H1 (cell line): ENCODE results near the gene PDE6D. TPM values are rescaled to one million over a fixed set of nuclear protein-coding genes. Genes with fewer than 3 reads are reported as not detected.

Experiments used
- CTCF ChIA-PET: fragments of 300-600 bp; sonication (Branson Sonifier 250); formaldehyde crosslinking; loops from one replicate; lab custom pipeline; 2021; ENCODE audit not compliant: partially characterized antibody; lab: Charles Lee
- POLR2A ChIA-PET: fragments of 300-600 bp; sonication (Branson Sonifier 250); formaldehyde crosslinking; loops from one replicate; lab custom pipeline; 2021; ENCODE audit warnings: inconsistent platforms; ENCODE audit not compliant: partially characterized antibody; lab: Charles Lee
- DNase-seq, 2 experiments: peaks; one replicate each; pipeline versions ENCODE4 v3.0.0 to v3.0.0-alpha.2; 2010 to 2022; ENCODE audit warnings: low spot score in 2 of 2, low read depth in 1 of 2, mixed read lengths in 1 of 2
- FAIRE-seq: peaks from 2 replicates; lab custom pipeline; 2011; peaks lifted over from hg19 to GRCh38; lab: Jason Lieb, UNC
- H2AFZ ChIP-seq: 2 replicates; pipeline ENCODE4 v1.8.1; 2012; ENCODE audit warnings: low read length, inconsistent platforms
- H2AK5ac ChIP-seq: 2 replicates; pipeline ENCODE4 v1.6.1; 2013; ENCODE audit warnings: low read depth, low read length
- H2BK120ac ChIP-seq: replicated peaks from 2 replicates; pipeline ENCODE3; 2013; ENCODE audit warnings: low read depth, low read length, inconsistent platforms
- H2BK12ac ChIP-seq: 2 replicates; pipeline ENCODE4 v1.6.1; 2013; ENCODE audit warnings: low read depth, low read length
- H2BK15ac ChIP-seq: 2 replicates; pipeline ENCODE4 v1.6.1; 2013; ENCODE audit warnings: low read length
- H2BK20ac ChIP-seq: 2 replicates; pipeline ENCODE4 v1.6.1; 2013; ENCODE audit warnings: low read length
- H2BK5ac ChIP-seq: 2 replicates; pipeline ENCODE4 v1.6.1; 2013; ENCODE audit warnings: low read depth, low read length
- H3K14ac ChIP-seq: 2 replicates; pipeline ENCODE4 v1.6.1; 2013; ENCODE audit warnings: inconsistent platforms; ENCODE audit not compliant: insufficient read length
- H3K18ac ChIP-seq: 2 replicates; pipeline ENCODE4 v1.6.1; 2013; ENCODE audit warnings: low read length; ENCODE audit errors: extremely low read depth
- H3K23ac ChIP-seq: 2 replicates; pipeline ENCODE4 v1.6.1; 2013; ENCODE audit warnings: inconsistent platforms; ENCODE audit not compliant: insufficient read length
- H3K23me2 ChIP-seq: 2 replicates; pipeline ENCODE4 v1.6.1; 2013; ENCODE audit warnings: low read depth, low read length
- H3K27ac ChIP-seq: 2 replicates; pipeline ENCODE4 v1.6.1; 2011; ENCODE audit warnings: low read depth, low read length, inconsistent platforms
- H3K27me3 ChIP-seq, 4 experiments: replicated peaks in 1 of 4; 1 replicate in 1 of 4; 2 replicates in 3 of 4; pipeline versions ENCODE4 v1.6.1 to v1.8.1; 2011 to 2013; ENCODE audit warnings: low read length in 3 of 4, mild to moderate bottlenecking in 3 of 4, inconsistent platforms in 2 of 4, mixed read lengths in 2 of 4, moderate library complexity in 1 of 4; ENCODE audit not compliant: control insufficient read depth in 3 of 4, insufficient read depth in 3 of 4; ENCODE audit errors: extremely low read depth in 1 of 4
- H3K36me3 ChIP-seq, 4 experiments: 2 replicates each; pipeline versions ENCODE4 v1.6.1 to v1.8.1; 2011 to 2013; ENCODE audit warnings: mild to moderate bottlenecking in 4 of 4, low read length in 3 of 4, moderate library complexity in 2 of 4, control low read depth in 1 of 4, inconsistent platforms in 1 of 4; ENCODE audit not compliant: insufficient read depth in 4 of 4, control insufficient read depth in 2 of 4
- H3K4ac ChIP-seq: replicated peaks from 2 replicates; pipeline ENCODE3; 2013; ENCODE audit warnings: low read length, low read depth, mixed read lengths, inconsistent platforms; ENCODE audit not compliant: insufficient read length
- H3K4me1 ChIP-seq, 4 experiments: replicated peaks in 1 of 4; 1 replicate in 1 of 4; 2 replicates in 3 of 4; pipeline versions ENCODE4 v1.6.1 to v1.8.1; 2011 to 2013; ENCODE audit warnings: low read length in 3 of 4, inconsistent platforms in 2 of 4, mixed read lengths in 1 of 4; ENCODE audit not compliant: insufficient read depth in 4 of 4, control insufficient read depth in 3 of 4
- H3K4me2 ChIP-seq, 2 experiments: 2 replicates each; pipeline versions ENCODE4 v1.6.1 to v1.8.1; 2011 to 2013; ENCODE audit warnings: low read depth in 2 of 2, low read length in 2 of 2, control low read depth in 1 of 2, inconsistent platforms in 1 of 2, mild to moderate bottlenecking in 1 of 2; ENCODE audit not compliant: insufficient read depth in 1 of 2
- H3K4me3 ChIP-seq, 4 experiments: fragments of 200-600, 300-600 bp in 1 of 4; sonication (generic), shearing (Covaris generic), sonication (Bioruptor Twin) in 1 of 4; 2 replicates each; pipeline versions ENCODE4 v1.5.1 to v1.8.1; 2011 to 2016; ENCODE audit warnings: low read length in 4 of 4, low read depth in 3 of 4, control low read depth in 2 of 4, inconsistent platforms in 2 of 4, mild to moderate bottlenecking in 2 of 4, mixed read lengths in 1 of 4, moderate library complexity in 1 of 4; ENCODE audit not compliant: insufficient read depth in 2 of 4; ENCODE audit errors: extremely low read depth in 1 of 4
- H3K56ac ChIP-seq: replicated peaks from 2 replicates; pipeline ENCODE3; 2013; ENCODE audit warnings: low read depth, mild to moderate bottlenecking, mixed read lengths, low read length, inconsistent platforms; ENCODE audit not compliant: insufficient read length
- H3K79me1 ChIP-seq: 2 replicates; pipeline ENCODE4 v1.6.1; 2013; ENCODE audit warnings: low read depth, low read length, control low read depth
- H3K79me2 ChIP-seq, 2 experiments: 2 replicates each; pipeline versions ENCODE4 v1.6.1 to v1.8.1; 2012 to 2013; ENCODE audit warnings: low read length in 2 of 2, mild to moderate bottlenecking in 2 of 2, inconsistent platforms in 1 of 2; ENCODE audit not compliant: insufficient read depth in 2 of 2, control insufficient read depth in 1 of 2
- H3K9ac ChIP-seq, 4 experiments: replicated peaks in 1 of 4; 1 replicate in 1 of 4; 2 replicates in 3 of 4; pipeline versions ENCODE4 v1.6.1 to v1.8.1; 2011 to 2013; ENCODE audit warnings: low read depth in 3 of 4, low read length in 3 of 4, control low read depth in 2 of 4, mild to moderate bottlenecking in 2 of 4, moderate library complexity in 2 of 4, inconsistent platforms in 1 of 4; ENCODE audit errors: extremely low read depth in 1 of 4
- H3K9me3 ChIP-seq, 2 experiments: 2 replicates each; pipeline versions ENCODE4 v1.6.1 to v1.8.1; 2012 to 2013; ENCODE audit warnings: mild to moderate bottlenecking in 2 of 2, moderate library complexity in 2 of 2, control low read depth in 1 of 2, inconsistent platforms in 1 of 2, low read depth in 1 of 2, low read length in 1 of 2, mixed read lengths in 1 of 2; ENCODE audit not compliant: insufficient read depth in 2 of 2
- H4K20me1 ChIP-seq, 2 experiments: replicated peaks in 1 of 2; 2 replicates each; pipeline versions ENCODE3 to v1.8.1; 2011 to 2013; ENCODE audit warnings: inconsistent platforms in 2 of 2, low read length in 2 of 2, mild to moderate bottlenecking in 1 of 2; ENCODE audit not compliant: insufficient read depth in 2 of 2, control insufficient read depth in 1 of 2
- H4K5ac ChIP-seq: 2 replicates; pipeline ENCODE4 v1.6.1; 2013; ENCODE audit warnings: low read length, low read depth, mixed read lengths, inconsistent platforms; ENCODE audit not compliant: insufficient read length
- H4K8ac ChIP-seq: 2 replicates; pipeline ENCODE4 v1.8.0; 2013; ENCODE audit warnings: mild to moderate bottlenecking, moderate library complexity, low read length, inconsistent platforms; ENCODE audit not compliant: insufficient read depth; ENCODE audit errors: extremely low read depth
- H4K91ac ChIP-seq: replicated peaks from 2 replicates; pipeline ENCODE3; 2013; ENCODE audit warnings: low read length, mixed read lengths, inconsistent platforms; ENCODE audit not compliant: insufficient read length
- KDM1A ChIP-seq: fragments of 200-600, 300-600 bp; sonication (generic); IDR thresholded peaks from 2 replicates; pipeline ENCODE4 v1.7.1; 2016; ENCODE audit warnings: mild to moderate bottlenecking, low read length, borderline replicate concordance
- NRF1 ChIP-seq: IDR thresholded peaks from 2 replicates; pipeline ENCODE4 v1.6.1; 2011; ENCODE audit warnings: mild to moderate bottlenecking, low read depth, low read length, improper control_type of control experiment
- POU5F1 ChIP-seq: IDR thresholded peaks from 2 replicates; pipeline ENCODE4 v1.6.1; 2011; ENCODE audit warnings: low read depth, mild to moderate bottlenecking, low read length, moderate library complexity
- SP1 ChIP-seq: IDR thresholded peaks from 2 replicates; pipeline ENCODE4 v1.6.1; 2011; ENCODE audit warnings: low read depth, low read length
- WGBS, 2 experiments: shearing (Covaris generic) in 1 of 2; methylation state at CpG; one replicate each; pipeline versions ENCODE4 v1.1.6 to v1.1.7; 2013 to 2015; ENCODE audit warnings: low lambda C conversion rate in 2 of 2, mixed read lengths in 2 of 2, inconsistent platforms in 1 of 2, low coverage in 1 of 2, missing lambda C conversion rate in 1 of 2; ENCODE audit not compliant: insufficient replicate concordance in 2 of 2, insufficient coverage in 1 of 2, insufficient read length in 1 of 2; ENCODE audit errors: extremely low coverage in 1 of 2, missing lambda C conversion rate in 1 of 2; 5-methylcytosine and 5-hydroxymethylcytosine counted together
- polyA plus RNA-seq, 7 experiments: library from polyadenylated mRNA; depleted of rRNA in 3 of 7; stranded (reverse) in 5 of 7; unstranded in 2 of 7; fragments of >200 nt in 5 of 7; fragments of 200-250 nt in 2 of 7; gene quantifications; 1 replicate in 5 of 7; 2 replicates in 1 of 7; 4 replicates in 1 of 7; pipeline versions ENCODE4 v1.2.1 to v1.2.3, GENCODE V29; 2011 to 2013; ENCODE audit warnings: missing spikeins in 2 of 7, mixed read lengths in 2 of 7
- total RNA-seq: library from RNA; stranded (reverse); fragmentation: NEBNext Ultra II Directional; extraction: Animal tissue kit (Norgen Biotek cat#: 25700); gene quantifications from 2 replicates; pipeline ENCODE4 v1.2.1, GENCODE V29; 2021

Gene PDE6D
- total and polyA plus RNA-seq, 2 of the 8 experiments (the other 6 are each of a cell fraction or from before 2014, with no cell fraction given), result 33.7 to 63.9 TPM

DNA sequence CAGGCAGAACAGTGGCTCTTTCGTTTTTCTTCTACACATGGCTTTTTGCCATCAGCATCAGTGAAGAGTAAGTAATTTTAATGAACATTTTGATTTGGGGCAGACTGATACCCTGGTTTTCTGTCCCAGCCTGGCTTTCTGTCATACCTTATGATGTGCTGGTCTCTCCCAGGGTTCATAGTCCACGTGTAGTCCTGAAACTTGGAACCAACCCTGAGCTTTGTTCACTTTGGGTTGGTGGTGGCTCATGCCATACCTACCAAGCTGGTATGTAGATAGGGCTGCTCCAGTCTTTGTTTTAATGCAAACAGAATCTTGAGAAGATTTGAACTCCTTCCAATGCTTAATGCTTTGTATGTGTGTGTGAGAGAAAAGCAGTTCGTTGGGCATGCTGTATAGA, 10.0 kb upstream of the PDE6D start:
- H2BK5ac ChIP-seq, result no peak overlapping the region
- peaks cover 3 to 6% of the 10 kb centered on the region in 2 experiments for H4K20me1 ChIP-seq
- H2AFZ ChIP-seq, result no peak overlapping the region
- H3K9me3 ChIP-seq, result no peaks in the 10 kb centered on the region
- H3K79me2 ChIP-seq, result peaks cover 4 to 72% of the 10 kb centered on the region in 2 experiments
- H2BK120ac ChIP-seq, result no peak overlapping the region
- H3K79me1 ChIP-seq, result peaks cover 6% of the 10 kb centered on the region; the same call in 1 of the 2 replicates
- H3K27me3 ChIP-seq, result no peaks in the 10 kb centered on the region
- no peak overlapping the region for H3K4me3 ChIP-seq
- no peak overlapping the region for H2BK12ac ChIP-seq
- no peak overlapping the region for H3K23ac ChIP-seq
- peaks cover 1 to 41% (median 18%) of the 10 kb centered on the region in 4 experiments for H3K36me3 ChIP-seq
- H3K14ac ChIP-seq, result no peak overlapping the region
- H4K91ac ChIP-seq, result no peak overlapping the region
- no peak overlapping the region for H3K27ac ChIP-seq
- no peak for DNase-seq
- ChIA-PET POLR2A (interaction anchor here (1.1 kb wide), 1 partner anchor 104 kb away, joined by 3 read pairs; no protein-coding TSS in a partner anchor), CTCF (interaction anchor here (9.9 kb wide), 1 partner anchor 12 kb away, joined by 74 read pairs; no protein-coding TSS in a partner anchor)
- 84% methylated on average over 3 of the region's 3 CpGs; no CpG with 5 or more reads in 1 of the 2 experiments for WGBS, 2 experiments
- H2BK15ac ChIP-seq, result no peak overlapping the region
- no peak overlapping the region for H4K8ac ChIP-seq
- TF ChIP-seq POU5F1 (no peak), SP1 (no peak), NRF1 (no peak), KDM1A (no peak)
- H3K4me2 ChIP-seq, result no peak overlapping the region
- FAIRE-seq, result no peak
- H3K4ac ChIP-seq, result no peak overlapping the region
- no peak overlapping the region for H3K9ac ChIP-seq
- no peaks in the 10 kb centered on the region for H3K4me1 ChIP-seq
- H3K56ac ChIP-seq, result no peak overlapping the region
- no peak overlapping the region for H3K18ac ChIP-seq
- H2BK20ac ChIP-seq, result no peak overlapping the region
- no peak overlapping the region for H2AK5ac ChIP-seq
- no peak overlapping the region for H4K5ac ChIP-seq
- no peaks in the 10 kb centered on the region; the same call in 1 of the 2 replicates for H3K23me2 ChIP-seq
